ENCODE data around the gene DIS3L2. TPM values are rescaled to one million over a fixed set of nuclear protein-coding genes. Genes with fewer than 3 reads are reported as not detected.

The DIS3L2 gene
- total RNA-seq, 1 donor from 2014 or later: 17.0 TPM

GRCh38 chr2:232345251-232345650 lies 383.7 kb downstream of the DIS3L2 start:
- Histone ChIP-seq H3K9me3 (replicated peaks) (no peaks in the 10 kb centered on the region), H3K36me3 (no peaks in the 10 kb centered on the region), H3K27me3 (ENCODE audit: low read depth) (peaks cover 33% of the 10 kb centered on the region), H3K4me3 (no peak overlapping the region), H3K27ac (replicated peaks) (no peak overlapping the region), H3K4me1 (no peaks in the 10 kb centered on the region)
- TF ChIP-seq CTCF (IDR thresholded peaks at IDR 0.05; ENCODE audit: borderline replicate concordance): no peak
- intact Hi-C loops (cut with micrococcal nuclease): no loop called here
- no peak for DNase-seq

GRCh38 chr2:232347369-232347768 lies 385.9 kb downstream of the DIS3L2 start:
- Histone ChIP-seq H3K27ac (replicated peaks) (no peak overlapping the region), H3K9me3 (replicated peaks) (no peaks in the 10 kb centered on the region), H3K4me1 (peaks cover 14% of the 10 kb centered on the region), H3K27me3 (ENCODE audit: low read depth) (peaks cover 54% of the 10 kb centered on the region), H3K36me3 (no peaks in the 10 kb centered on the region), H3K4me3 (no peak overlapping the region)
- DNase-seq: no peak
- intact Hi-C loops (cut with micrococcal nuclease): no loop called here
- no peak for TF ChIP-seq CTCF (IDR thresholded peaks at IDR 0.05; ENCODE audit: borderline replicate concordance)

GRCh38 chr2:232348936-232349335 lies 387.4 kb downstream of the DIS3L2 start:
- DNase-seq: no peak
- Histone ChIP-seq H3K27me3 (ENCODE audit: low read depth) (peaks cover 70% of the 10 kb centered on the region), H3K36me3 (no peaks in the 10 kb centered on the region), H3K4me1 (peaks cover 19% of the 10 kb centered on the region), H3K9me3 (replicated peaks) (no peaks in the 10 kb centered on the region), H3K4me3 (no peak overlapping the region), H3K27ac (replicated peaks) (no peak overlapping the region)
- TF ChIP-seq CTCF (IDR thresholded peaks at IDR 0.05; ENCODE audit: borderline replicate concordance): no peak
- intact Hi-C loops (cut with micrococcal nuclease): no loop called here

DNA sequence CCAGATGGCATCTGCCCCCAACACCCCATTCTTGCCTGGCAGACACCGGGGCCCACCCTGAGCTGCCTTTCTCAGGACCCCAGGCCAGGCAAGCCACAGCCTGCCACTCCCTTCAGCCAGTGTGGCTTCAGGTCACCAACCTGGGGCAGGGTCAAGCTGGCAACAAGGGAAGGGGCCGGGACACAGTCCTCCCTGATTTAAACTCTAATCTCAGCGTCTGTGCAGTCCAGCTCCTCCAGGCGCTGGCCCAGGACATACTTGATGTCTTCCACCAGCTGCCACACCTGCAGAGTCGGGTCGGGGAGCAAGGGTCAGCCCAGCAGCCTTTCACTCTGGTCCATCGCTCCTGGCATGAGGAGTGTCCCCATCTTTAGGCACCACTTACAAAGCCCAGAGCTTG lies 388.0 kb downstream of the DIS3L2 start:
- H3K9me3 ChIP-seq (replicated peaks): no peaks in the 10 kb centered on the region
- peak; percentile 12 for DNase-seq
- H3K27me3 ChIP-seq (ENCODE audit: low read depth): peaks cover 76% of the 10 kb centered on the region
- intact Hi-C loops (cut with micrococcal nuclease): no loop called here
- TF ChIP-seq CTCF (IDR thresholded peaks at IDR 0.05; ENCODE audit: borderline replicate concordance): no peak
- H3K27ac ChIP-seq (replicated peaks): no peak overlapping the region
- H3K36me3 ChIP-seq: no peaks in the 10 kb centered on the region
- H3K4me1 ChIP-seq: peaks cover 19% of the 10 kb centered on the region
- no peak overlapping the region for H3K4me3 ChIP-seq

DNA sequence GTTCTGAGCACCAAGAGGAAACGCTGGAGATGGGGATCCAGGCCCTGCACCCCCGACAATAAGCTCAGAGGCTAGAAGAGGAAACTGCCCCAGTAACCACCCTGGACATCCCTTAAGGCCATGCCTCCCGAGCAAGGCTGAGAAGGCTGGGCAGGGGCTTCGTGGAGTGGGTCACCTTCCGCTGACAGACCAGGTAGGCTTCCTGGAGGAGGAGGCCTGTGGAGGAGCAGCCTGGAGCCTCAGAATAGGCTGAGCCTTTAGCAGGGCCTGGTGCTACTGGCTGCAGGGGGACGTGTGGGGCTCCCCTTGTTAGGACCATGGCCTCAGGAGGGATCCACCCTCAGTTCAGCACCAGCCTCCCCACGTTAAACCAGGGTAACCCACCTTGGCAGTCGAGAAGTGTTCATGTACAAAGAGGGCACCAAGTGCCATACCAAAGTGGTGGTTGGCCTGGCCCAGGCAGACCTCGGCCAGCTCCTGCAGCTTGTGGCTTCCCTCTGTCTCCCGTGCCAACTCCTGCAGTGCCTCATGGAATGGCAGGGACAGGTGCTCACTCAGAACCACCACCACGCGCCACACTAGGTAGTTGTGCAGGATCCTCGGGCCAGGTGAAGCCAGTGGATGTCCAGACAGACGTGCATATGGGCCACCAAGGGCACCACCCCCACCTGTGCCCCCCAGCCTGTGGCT lies 388.6 kb downstream of the DIS3L2 start:
- Histone ChIP-seq H3K27me3 (ENCODE audit: low read depth) (peaks cover 82% of the 10 kb centered on the region), H3K4me3 (no peak overlapping the region), H3K36me3 (no peaks in the 10 kb centered on the region), H3K27ac (replicated peaks) (no peak overlapping the region), H3K9me3 (replicated peaks) (no peaks in the 10 kb centered on the region), H3K4me1 (peaks cover 19% of the 10 kb centered on the region)
- intact Hi-C loops (cut with micrococcal nuclease): no loop called here
- DNase-seq: no peak
- no peak for TF ChIP-seq CTCF (IDR thresholded peaks at IDR 0.05; ENCODE audit: borderline replicate concordance)

Measured in left ventricle myocardium inferior (tissue), 1 donor.